HG02981 (cell line): Measurements from ENCODE around the gene NGFR.
"Not testable (repeated sequence)": the region's sequence is repeated elsewhere in the genome, so short reads cannot be mapped to it uniquely, and the experiment has no call there.

Experiments used
- ATAC-seq: cut with Tn5 transposase; IDR thresholded peaks from one replicate; pipeline ENCODE4 v1.9.1; 2021; ENCODE audit warnings: mild to moderate bottlenecking, moderate library complexity; ENCODE audit not compliant: unreplicated experiment

The NGFR gene

DNA sequence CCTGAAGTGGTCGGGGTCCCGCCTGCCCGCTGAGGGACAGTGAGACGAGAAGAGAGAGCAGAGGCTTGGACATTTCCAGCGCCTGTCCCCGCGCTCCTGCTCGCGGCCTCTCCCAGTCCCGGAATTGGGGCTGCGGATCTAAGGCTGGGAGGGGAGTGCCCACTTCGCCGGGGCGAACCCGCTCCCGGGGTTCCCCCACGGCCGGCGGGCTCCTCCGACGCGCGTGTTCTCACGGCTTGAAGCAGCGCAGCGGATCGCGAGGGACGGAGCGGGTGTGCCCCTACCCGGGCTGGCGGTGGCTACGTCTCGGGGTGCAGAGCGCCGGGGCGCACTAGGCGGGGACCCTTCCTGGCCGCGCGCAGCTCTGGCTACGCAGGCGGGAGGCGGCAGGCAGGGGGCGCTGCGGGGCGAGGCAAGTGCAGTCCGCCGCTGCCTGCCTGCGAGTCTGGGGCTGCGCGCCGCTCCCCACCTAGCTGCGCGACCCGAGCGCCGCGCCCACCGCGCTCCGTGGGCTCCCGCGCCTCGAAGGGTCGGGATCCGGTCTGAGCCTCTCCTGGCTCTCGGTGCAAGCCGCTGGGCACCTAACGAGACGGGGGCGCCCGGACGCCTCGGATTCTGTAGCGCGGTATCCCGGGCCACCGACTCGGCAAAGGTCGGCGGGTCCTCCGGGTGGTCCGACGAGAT, 1.2 kb downstream of the NGFR start:
- ATAC-seq, result no peak

DNA sequence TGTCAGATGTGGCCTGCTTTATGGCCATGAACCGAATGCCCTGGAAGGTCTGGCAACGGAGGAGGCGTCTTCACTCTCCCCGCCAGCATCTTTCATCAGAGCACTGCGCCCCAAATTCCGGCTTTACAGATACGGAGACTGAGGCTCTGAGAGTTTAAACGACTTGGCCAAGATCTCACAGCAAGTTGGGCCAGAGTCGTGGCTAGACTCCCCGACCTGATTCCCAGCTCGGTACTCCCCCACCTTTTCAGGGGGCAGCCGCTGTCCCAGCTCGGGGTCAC, 1.7 kb downstream of the NGFR start:
- ATAC-seq, result no peak

DNA sequence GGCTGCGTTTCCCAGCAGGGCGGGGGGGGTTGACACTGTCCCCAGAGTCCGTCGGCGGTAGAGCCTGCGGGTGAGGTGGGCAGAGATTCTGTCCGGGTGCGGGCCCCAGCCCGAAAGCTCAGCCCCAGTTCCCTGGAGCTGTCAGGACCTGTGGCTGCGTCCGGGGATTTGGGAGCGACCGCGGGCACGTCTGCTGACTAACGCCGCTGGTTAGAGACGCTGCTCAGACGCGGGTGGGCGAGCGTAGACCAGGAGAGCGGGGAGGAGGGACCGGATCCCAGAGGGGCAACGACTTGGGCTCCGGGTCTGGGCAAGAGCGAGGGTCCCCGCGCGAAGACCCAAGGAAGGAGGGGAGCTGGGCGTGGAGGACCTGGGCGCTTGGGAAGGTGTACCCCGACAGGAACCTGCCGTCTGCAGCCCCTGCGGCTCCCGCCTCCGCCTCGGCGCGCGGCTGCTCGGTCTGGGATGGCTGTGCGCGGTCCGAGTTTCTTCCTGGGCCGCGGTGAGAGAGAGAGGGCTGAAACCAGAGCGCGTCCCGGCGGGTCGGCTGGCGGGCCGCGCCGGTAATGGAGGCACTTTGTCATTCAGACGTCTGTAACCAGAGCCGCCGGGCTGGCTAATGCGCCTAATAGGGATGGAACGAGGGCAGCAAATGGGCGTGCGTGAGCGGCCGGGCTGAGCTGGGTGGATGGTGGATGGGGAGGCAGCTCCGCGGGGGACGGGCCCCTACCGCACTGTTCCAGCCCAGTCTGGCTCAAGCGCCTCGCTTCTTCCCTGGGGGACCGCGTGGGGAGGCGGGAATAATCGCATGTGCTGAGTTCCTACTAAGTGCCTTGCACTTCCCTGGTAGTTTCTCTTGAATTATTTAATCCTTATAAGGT, 2.3 kb downstream of the NGFR start:
- ATAC-seq, result no peak

DNA sequence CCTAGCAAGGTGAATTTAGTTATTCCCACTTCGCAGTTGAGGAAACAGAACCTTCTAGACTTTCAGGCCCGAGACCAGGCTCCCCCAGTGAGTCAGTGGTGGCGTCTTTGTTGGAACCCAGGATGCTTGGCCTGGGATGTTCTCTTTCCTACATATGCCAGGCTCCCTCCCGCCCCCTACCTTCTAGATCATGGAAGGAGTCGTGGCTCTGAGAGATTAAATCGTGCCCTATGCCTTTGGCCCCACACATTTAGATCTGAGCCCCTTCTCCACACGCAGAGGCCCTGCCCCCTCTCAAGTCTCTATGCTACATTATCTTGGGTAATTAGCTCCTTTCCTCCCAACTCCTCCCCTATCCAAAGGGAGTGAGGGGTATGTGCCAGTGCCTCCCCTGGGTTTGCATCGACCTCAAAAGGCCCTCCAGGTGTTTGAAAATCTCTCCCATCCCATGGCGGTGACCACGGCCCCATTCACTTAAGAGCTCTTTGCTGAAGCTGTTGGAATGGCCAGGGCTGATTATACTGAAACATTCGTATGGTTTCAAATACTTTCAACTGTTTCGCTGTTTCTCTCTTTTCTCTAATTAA, 3.0 kb downstream of the NGFR start:
- ATAC-seq, result no peak

DNA sequence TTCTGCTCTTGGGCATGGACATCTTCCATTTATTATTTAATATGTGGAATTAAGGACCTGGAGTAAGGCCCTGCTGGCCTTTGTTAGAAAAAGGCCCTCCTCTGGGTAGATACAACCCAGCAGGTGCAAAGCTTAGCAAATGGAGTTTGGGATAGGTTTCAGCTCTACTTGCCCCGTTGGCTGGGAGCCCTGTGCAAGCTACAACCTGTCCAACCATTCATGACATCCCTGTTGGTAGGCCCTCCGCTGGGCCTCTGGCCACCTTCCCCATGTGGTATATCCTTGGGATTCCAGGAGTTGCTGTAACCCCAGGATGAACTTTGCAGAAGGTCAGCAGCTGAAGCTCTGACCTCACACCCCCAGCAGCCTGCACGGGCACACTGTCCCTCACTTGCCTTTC, 6.4 kb downstream of the NGFR start:
- ATAC-seq, result no peak

DNA sequence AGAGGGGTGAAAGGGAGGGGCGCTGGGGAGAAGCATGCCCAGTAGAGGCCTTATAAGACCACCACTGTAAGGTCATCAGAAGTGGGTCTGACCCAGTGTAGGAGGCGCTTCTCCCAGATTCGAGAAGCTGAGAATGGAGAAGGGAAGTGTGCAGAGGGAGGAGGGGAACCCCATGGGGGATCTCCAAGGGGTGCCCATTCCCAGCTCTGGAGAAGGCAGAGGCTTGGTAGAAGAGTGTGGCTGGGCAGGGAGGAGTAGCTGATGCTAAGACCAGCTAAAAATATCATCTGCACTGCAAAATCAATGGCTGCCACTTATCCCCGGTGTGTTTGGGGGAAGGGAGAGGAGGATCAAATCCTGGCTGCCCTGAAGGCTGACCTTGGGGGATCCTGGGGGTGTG, 7.2 kb downstream of the NGFR start:
- no peak for ATAC-seq

DNA sequence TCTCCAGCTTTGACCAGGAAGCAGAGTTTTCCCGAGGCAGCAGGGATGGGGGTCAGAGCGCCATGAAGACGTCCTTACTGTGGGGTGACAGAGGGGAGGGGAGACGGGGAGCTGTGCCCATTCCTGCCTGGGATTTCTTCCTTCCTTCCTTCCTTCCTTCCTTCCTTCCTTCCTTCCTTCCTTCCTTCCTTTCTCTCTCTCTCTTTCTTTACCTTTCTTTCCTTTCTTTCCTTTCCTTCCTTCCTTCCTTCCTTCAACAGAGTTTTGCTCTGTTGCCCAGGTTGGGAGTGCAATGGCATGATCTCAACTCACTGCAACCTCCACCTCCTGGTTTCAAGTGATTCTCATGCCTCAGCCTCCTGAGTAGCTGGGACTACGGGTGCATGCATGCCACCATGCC, 7.6 kb downstream of the NGFR start:
- not testable (repeated sequence) for ATAC-seq

DNA sequence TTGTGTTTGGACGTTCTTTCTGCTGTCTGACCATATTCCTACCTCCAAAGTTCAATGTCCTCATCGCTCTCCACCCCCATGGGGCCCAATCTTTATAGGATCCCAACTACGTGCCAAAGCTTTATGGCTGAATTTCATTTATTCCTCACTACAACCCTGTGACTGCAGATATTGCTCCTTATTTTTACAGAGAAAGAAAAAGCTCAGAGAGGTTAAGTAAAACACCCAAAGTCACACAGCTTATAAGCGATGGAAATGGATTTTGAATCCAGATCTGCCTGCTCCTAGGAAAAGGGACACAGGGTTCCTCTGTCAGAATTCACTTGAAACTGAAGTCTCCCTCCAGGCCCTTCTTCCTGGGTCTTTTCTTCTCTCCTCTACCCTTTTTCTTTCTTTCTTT, 9.3 kb downstream of the NGFR start:
- no peak for ATAC-seq

DNA sequence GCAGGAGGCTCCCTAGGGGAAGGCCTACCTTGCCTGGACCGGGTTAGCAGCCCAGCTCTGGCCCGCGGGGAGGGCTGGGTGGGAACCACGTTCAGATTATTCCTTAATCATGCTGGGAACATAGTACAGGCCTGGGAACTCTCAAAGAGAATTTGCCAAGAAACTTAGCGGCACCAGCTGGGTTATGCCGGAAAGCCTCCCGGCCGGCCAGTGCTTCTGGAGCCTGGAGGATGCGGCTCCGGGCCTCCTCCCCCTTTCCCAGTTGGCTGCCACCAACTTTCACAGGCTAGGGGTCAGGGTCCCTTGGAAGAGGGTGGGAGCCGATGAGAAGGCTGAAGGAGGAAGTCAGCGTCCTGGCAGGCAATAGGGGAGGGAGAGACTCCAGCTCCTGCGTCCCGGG, 10.8 kb downstream of the NGFR start:
- no peak for ATAC-seq

DNA sequence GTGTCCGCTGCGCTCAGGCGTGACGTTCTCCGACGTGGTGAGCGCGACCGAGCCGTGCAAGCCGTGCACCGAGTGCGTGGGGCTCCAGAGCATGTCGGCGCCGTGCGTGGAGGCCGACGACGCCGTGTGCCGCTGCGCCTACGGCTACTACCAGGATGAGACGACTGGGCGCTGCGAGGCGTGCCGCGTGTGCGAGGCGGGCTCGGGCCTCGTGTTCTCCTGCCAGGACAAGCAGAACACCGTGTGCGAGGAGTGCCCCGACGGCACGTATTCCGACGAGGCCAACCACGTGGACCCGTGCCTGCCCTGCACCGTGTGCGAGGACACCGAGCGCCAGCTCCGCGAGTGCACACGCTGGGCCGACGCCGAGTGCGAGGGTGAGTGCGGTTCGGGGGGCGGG, 11.2 kb downstream of the NGFR start:
- ATAC-seq, result no peak

DNA sequence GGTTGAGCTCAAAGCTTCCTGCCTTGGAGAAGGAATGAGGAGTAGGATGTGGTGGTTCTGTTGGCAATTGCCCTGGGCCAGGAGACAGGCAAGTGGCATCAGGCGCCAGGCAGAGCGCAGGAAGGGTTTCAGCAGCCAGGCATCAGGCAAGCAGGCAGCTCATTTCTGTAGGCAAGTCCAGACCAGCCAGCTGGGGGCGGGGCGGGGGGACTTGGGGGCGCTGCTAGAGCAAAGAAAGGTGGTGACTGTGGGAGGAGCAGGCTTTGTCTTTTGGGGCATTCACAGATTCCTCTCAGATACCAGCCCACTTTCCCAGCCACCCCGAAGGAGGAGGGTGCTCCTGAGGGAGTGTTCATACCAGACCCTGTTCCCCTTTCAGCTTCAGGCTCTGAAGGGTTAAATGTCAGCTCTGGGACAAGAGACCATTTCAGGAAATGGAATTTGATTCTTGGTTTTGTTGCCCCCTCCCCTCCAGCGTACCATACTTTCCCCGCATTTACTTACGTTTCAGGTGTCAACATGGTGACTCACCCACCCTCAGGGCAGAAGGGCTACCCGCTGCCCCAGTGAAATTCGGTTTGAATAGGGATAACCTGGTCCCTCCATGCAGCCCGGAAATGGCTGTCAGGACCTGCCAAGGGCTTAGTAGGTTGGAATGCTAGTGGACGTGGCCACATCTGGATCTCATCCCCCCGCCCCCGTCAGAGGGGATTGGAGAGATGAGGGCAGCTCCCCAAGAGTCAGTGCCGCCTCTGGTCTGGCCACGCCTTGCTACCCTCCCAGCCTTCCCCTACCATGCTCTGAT, 13.2 kb downstream of the NGFR start:
- ATAC-seq, result no peak

DNA sequence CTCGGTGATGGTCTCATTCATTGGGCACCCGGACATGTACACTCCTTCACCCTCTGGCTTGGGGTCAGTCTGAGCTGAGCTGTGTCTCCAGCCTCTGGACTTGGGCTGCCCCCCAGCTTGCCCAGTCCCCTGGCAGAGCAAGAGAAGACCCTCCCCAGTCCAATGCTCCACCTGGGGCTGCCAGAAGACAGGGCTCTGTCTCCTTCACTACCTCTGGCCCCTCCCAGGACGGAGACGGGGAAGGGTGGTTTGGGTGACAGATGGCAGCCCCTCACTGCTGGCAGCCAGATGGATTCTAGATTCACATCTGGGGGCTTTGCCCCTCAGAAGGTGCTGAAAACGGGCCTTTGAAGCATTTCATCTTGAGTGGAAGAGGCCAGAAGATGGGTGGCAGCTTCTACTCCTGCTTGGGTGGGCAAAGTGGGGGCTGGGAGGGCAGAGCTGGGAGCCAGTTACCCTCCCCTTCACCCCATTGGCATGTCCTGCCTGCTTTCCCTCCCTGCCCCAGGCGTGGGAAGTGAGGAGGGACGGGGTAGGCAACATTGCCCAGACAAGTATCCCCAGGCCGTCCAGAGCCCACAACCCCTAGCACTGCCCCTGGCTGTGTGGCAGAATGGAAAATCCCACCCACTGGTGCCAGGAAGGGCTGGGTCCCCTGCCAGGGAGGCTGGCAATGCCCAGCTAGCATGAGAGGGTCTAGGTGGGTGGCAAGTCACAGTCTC, 13.9 kb downstream of the NGFR start:
- ATAC-seq, result no peak

DNA sequence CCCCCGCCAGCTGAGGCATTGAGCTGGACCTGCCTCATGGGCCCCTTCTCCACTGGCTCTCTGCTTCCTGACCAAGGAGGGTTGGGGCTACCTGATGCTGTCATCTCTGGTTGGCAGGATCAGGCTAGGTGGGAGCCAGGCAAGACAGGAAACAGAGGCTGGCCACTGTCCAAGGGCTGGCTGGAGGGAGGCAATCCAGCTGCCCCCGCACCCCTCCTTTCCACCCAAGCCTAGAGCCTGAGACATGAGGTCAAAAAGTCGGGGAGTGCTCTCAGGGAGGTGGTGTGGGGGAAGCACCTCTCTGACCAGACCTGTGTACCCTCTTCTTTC, 14.5 kb downstream of the NGFR start:
- ATAC-seq, result no peak

DNA sequence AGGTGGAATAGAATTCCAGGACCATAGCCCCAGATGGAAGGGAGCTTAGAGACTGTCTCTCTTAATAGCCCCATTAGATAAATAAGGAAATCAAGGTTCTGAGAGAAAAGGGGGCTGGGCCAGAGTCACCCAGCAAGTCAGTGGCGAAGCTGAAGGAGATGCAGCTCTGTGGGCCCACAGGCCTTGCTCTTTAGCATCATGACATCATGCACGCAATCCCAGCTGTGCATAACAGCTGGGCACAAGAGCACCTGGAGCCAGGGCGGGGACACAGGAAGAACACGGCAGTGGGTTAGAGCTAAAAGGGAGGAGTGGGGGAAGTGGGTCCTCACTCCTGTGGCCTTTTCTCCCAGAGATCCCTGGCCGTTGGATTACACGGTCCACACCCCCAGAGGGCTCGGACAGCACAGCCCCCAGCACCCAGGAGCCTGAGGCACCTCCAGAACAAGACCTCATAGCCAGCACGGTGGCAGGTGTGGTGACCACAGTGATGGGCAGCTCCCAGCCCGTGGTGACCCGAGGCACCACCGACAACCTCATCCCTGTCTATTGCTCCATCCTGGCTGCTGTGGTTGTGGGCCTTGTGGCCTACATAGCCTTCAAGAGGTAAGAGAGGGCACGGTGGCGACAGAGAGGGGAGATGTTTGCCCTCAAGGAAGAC, 15.1 kb downstream of the NGFR start:
- ATAC-seq, result no peak

DNA sequence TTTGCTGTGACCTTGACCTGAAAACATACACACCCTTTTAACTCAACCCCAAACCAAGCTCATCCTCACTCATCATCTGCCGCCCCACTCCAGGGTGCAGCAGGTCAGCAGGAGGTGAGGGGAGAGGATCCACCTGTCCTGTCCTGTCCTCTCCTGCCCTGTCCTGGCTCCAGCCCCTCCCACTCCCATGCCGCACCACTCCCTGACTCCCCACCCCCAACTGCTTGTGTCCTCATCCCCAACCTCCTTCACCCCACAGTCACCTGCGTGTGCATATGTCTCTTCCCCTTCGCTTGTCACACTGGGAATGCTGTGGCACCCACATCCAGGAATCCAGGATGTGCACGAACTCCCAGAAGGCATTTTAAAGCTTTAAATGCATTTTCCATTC, 15.6 kb downstream of the NGFR start:
- ATAC-seq, result no peak

DNA sequence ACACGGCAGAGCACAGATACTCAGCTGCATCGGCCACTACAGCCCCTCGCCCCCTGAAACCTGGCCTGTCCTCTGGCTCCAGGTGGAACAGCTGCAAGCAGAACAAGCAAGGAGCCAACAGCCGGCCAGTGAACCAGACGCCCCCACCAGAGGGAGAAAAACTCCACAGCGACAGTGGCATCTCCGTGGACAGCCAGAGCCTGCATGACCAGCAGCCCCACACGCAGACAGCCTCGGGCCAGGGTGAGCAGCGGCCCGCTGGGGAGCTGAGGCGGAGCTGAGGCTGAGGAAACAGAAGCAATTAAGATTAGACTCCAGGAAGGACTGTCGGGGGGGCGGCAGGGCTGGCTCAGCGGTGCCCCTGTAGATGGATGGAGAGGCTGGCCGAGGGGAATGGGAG, 16.7 kb downstream of the NGFR start:
- no peak for ATAC-seq

DNA sequence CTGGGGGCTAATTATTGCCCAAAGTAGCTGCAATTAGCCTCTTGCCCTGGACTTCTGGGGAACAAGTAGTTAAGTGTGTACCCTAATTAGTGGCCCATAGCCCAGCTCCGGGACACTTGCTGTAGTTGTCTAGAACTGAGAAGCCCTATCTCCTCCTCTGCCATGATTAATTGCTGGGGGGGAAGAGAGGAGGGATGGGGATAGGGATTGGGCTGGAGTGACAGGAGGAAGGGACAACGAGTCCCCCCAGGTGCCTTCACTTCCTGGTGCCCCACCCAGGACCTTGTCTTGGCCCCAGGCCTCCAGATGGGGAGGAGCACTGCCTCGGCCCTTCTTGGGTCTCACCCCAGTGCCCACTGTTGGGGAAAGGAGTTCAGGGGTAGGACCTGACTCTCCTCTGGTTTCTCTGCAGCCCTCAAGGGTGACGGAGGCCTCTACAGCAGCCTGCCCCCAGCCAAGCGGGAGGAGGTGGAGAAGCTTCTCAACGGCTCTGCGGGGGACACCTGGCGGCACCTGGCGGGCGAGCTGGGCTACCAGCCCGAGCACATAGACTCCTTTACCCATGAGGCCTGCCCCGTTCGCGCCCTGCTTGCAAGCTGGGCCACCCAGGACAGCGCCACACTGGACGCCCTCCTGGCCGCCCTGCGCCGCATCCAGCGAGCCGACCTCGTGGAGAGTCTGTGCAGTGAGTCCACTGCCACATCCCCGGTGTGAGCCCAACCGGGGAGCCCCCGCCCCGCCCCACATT, 17.4 kb downstream of the NGFR start:
- ATAC-seq, result no peak

DNA sequence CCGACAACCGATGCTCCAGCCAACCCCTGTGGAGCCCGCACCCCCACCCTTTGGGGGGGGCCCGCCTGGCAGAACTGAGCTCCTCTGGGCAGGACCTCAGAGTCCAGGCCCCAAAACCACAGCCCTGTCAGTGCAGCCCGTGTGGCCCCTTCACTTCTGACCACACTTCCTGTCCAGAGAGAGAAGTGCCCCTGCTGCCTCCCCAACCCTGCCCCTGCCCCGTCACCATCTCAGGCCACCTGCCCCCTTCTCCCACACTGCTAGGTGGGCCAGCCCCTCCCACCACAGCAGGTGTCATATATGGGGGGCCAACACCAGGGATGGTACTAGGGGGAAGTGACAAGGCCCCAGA, 17.9 kb downstream of the NGFR start:
- ATAC-seq, result no peak

DNA sequence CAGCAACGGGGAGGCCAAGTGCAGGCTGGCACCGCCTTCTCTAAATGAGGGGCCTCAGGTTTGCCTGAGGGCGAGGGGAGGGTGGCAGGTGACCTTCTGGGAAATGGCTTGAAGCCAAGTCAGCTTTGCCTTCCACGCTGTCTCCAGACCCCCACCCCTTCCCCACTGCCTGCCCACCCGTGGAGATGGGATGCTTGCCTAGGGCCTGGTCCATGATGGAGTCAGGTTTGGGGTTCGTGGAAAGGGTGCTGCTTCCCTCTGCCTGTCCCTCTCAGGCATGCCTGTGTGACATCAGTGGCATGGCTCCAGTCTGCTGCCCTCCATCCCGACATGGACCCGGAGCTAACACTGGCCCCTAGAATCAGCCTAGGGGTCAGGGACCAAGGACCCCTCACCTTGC, 18.5 kb downstream of the NGFR start:
- no peak for ATAC-seq
